ENCODE measurements around the gene DUSP22.

DUSP22 gene

GRCh38 chr6:351867-352289 is 59.6 kb downstream of the DUSP22 start:
- no peak for DNase-seq (ENCODE audit: low read depth in 2 of 2)

- DNase-seq (ENCODE audit: low read depth in 2 of 2): no peak
Measured at GRCh38 chr6:352474-352873, 60.2 kb downstream of the DUSP22 start.

- no peak for DNase-seq (ENCODE audit: low read depth in 2 of 2)
Measured at GRCh38 chr6:352896-353470, 60.7 kb downstream of the DUSP22 start.

- no peak for DNase-seq (ENCODE audit: low read depth in 2 of 2)
Measured at GRCh38 chr6:353642-354614, 61.6 kb downstream of the DUSP22 start.

- no peak for DNase-seq (ENCODE audit: low read depth in 2 of 2)
Measured at GRCh38 chr6:354631-355280, 62.5 kb downstream of the DUSP22 start.

- DNase-seq (ENCODE audit: low read depth in 2 of 2): no peak
Measured at GRCh38 chr6:355373-356208, 63.3 kb downstream of the DUSP22 start.

- no peak for DNase-seq (ENCODE audit: low read depth in 2 of 2)
Measured at GRCh38 chr6:356828-357251, 64.6 kb downstream of the DUSP22 start.

GRCh38 chr6:357261-357790 is 65.0 kb downstream of the DUSP22 start:
- DNase-seq (ENCODE audit: low read depth in 2 of 2): no peak

- no peak for DNase-seq (ENCODE audit: low read depth in 2 of 2)
Measured at GRCh38 chr6:357791-358341, 65.6 kb downstream of the DUSP22 start.

GRCh38 chr6:358432-358831 is 66.1 kb downstream of the DUSP22 start:
- no peak for DNase-seq (ENCODE audit: low read depth in 2 of 2)

- DNase-seq (ENCODE audit: low read depth in 2 of 2): no peak
Measured at GRCh38 chr6:358847-359246, 66.6 kb downstream of the DUSP22 start.

GRCh38 chr6:359261-360035 is 67.2 kb downstream of the DUSP22 start:
- no peak for DNase-seq (ENCODE audit: low read depth in 2 of 2)

GRCh38 chr6:360349-360748 is 68.1 kb downstream of the DUSP22 start:
- DNase-seq (ENCODE audit: low read depth in 2 of 2): no peak

GRCh38 chr6:360764-361373 is 68.6 kb downstream of the DUSP22 start:
- DNase-seq (ENCODE audit: low read depth in 2 of 2): no peak

- DNase-seq (ENCODE audit: low read depth in 2 of 2): no peak
Measured at GRCh38 chr6:361411-362132, 69.3 kb downstream of the DUSP22 start.

GRCh38 chr6:362231-362923 is 70.1 kb downstream of the DUSP22 start:
- no peak for DNase-seq (ENCODE audit: low read depth in 2 of 2)

GRCh38 chr6:362924-363249 is 70.6 kb downstream of the DUSP22 start:
- DNase-seq (ENCODE audit: low read depth in 2 of 2): no peak

- no peak for DNase-seq (ENCODE audit: low read depth in 2 of 2)
Measured at GRCh38 chr6:363291-363690, 71.0 kb downstream of the DUSP22 start.

- no peak for DNase-seq (ENCODE audit: low read depth in 2 of 2)
Measured at GRCh38 chr6:363909-364308, 71.6 kb downstream of the DUSP22 start.

Data from stimulated activated CD8-positive, alpha-beta memory T cell treated with anti-CD3 and anti-CD28 coated beads, Interleukin-7, amount 100 ng/mL, for 1 hour (primary cell).